Left lobe of liver (tissue), 2 donors: ENCODE results near the gene RAB44. TPM values are rescaled to one million over a fixed set of nuclear protein-coding genes. Genes with fewer than 3 reads are reported as not detected.

Source experiments
- ATAC-seq: fragments of 200-7000 bp; cut with Tn5 transposase; one replicate; pipeline ENCODE4 v1.9.1; 2020; ENCODE audit warnings: mild to moderate bottlenecking, moderate library complexity
- DNase-seq: peaks from one replicate; pipeline ENCODE4 v3.0.0-alpha.2; 2020; ENCODE audit warnings: low spot score
- total RNA-seq: library from RNA; stranded (reverse); gene quantifications from one replicate; pipeline ENCODE4 v1.2.1, GENCODE V29; 2021
- donor health status: DM: no; HTN: no; CAD: no; lungs with moderate emphysema.
- donor health status: DM: no; HTN: yes; CAD: no.

Gene RAB44
- total RNA-seq, 1 donor from 2014 or later: 0.08 TPM

- peak; percentile 97 for ATAC-seq
- DNase-seq: peak; percentile 77
These were observed 68.2 kb downstream of the RAB44 start for GRCh38 chr6:36765594-36766398.

GRCh38 chr6:36766399-36766945 lies 68.8 kb downstream of the RAB44 start:
- ATAC-seq (no peak), DNase-seq (no peak)

- ATAC-seq: no peak
- no peak for DNase-seq
These were observed 71.6 kb downstream of the RAB44 start for GRCh38 chr6:36769183-36769675.

- DNase-seq (no peak), ATAC-seq (no peak)
These were observed 72.3 kb downstream of the RAB44 start for GRCh38 chr6:36769676-36770499.

- no peak for DNase-seq
- no peak for ATAC-seq
These were observed 73.5 kb downstream of the RAB44 start for GRCh38 chr6:36771145-36771544.

GRCh38 chr6:36772397-36772796 lies 74.8 kb downstream of the RAB44 start:
- DNase-seq (no peak), ATAC-seq (no peak)

GRCh38 chr6:36774331-36774730 lies 76.7 kb downstream of the RAB44 start:
- ATAC-seq (no peak), DNase-seq (no peak)

- no peak for DNase-seq
- ATAC-seq: no peak
These were observed 78.5 kb downstream of the RAB44 start for GRCh38 chr6:36776167-36776566.

- ATAC-seq (no peak), DNase-seq (no peak)
These were observed 80.2 kb downstream of the RAB44 start for GRCh38 chr6:36777801-36778200.

- ATAC-seq: no peak
- no peak for DNase-seq
These were observed 81.6 kb downstream of the RAB44 start for GRCh38 chr6:36779227-36779626.

- DNase-seq: no peak
- no peak for ATAC-seq
These were observed 83.0 kb downstream of the RAB44 start for GRCh38 chr6:36780442-36781177.

GRCh38 chr6:36781669-36782068 lies 84.0 kb downstream of the RAB44 start:
- no peak for DNase-seq
- ATAC-seq: no peak

Other genes starting within 250 kb of the RAB44 start
- gene STK38, start 150.3 kb upstream of the RAB44 start, total RNA-seq: 13.5 TPM
- gene SRSF3, start 103.5 kb upstream of the RAB44 start, total RNA-seq: 58.7 TPM
- 32.6 TPM for gene CDKN1A, start 19.1 kb upstream of the RAB44 start, total RNA-seq
- gene CPNE5, start 141.6 kb downstream of the RAB44 start, total RNA-seq: 0.25 TPM
- 10.7 TPM for gene PPIL1, start 177.0 kb downstream of the RAB44 start, total RNA-seq
- gene C6orf89, start 188.1 kb downstream of the RAB44 start, total RNA-seq: 34.1 TPM